ENCODE results near the gene MIEF1.

The MIEF1 gene

DNA sequence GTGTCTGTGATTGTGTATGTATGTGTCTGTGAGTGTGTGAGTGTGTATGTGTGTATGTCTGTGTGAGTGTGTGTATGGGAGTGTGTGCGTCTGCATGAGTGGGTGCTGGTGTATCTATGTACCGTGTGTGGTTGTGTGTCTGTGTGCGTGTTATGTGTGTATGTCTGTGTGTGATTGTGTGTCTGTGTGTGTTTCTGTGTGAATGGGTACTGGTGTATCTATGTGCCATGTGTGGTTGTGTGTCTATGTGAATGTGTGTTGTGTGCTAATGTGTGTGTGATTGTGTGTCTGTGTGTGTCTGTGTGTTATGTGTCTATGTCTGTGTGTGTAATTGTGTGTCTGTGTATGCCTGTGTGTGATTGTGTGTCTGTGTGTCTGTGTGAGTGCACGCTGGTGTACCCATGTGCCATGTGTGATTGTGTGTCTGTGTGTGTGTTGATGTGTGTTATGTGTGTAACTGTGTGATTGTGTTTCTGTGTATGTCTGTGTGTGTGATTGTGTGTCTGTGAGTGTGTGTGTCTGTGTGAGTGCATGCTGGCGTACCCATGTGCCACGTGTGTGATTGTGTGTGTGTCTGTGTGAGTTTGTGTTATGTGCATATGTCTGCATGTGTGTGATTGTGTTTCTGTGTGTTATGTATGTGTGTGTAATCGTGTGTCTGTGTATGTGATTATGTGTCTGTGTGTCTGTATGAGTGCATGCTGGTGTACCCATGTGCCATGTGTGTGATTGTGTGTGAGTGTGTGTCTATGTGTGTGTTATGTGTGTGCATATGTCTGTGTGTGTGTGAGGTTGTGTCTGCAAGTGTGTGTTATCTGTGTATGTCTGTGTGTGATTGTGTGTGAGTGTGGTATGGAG is 61.7 kb downstream of the MIEF1 start:
- no peak for DNase-seq

DNA sequence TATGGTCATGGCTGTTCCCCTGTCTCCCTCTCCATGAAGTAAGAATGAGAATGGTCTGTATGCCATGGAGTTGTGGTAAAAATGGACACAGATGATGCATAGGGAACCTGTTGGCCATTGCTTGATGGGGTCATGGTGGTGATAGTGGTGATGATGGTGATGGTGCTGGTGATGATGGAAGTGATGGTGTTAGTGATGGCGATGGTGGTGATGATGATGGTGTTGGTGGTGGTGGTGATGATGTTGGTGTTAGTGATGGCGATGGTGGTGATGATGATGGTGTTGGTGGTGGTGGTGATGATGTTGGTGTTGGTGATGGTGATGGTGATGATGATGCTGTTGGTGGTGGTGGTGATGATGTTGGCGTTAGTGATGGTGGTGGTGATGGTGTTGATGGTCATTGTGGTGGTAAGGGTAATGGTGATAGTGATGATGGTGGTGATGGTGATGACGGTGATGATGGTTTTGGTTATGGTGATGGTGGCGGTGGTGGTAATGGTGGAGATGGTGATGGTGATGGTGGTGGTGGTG is 63.4 kb downstream of the MIEF1 start:
- no peak for DNase-seq

- no peak for DNase-seq
These were observed 65.3 kb downstream of the MIEF1 start for GRCh38 chr22:39567135-39567946.
